ENCODE data around the gene SUGCT.
A peak's percentile ranks its signal among the peaks of the same experiment; 100 is the strongest.
"Not testable (repeated sequence)": the region's sequence is repeated elsewhere in the genome, so short reads cannot be mapped to it uniquely, and the experiment has no call there.

Gene SUGCT

DNA sequence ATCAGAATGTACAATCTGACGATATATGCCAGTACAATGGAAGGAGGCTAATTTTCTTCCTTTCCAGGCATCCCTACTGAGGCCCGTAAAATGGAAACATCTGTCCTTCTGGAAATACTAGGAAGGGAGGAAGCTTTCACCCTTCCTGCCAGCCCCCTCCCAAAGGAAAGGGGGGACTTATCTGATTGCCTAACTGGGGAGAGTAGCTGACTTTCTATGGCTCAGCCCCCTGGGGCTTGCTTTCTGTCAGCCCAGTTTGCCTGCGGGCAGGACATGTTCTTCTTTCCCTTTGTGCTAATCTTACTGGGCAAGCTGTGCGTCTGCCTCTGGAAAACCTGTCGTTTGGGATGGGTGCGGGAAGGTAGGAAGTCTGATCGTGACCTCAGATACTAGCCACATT is 508.9 kb downstream of the SUGCT start:
- DNase-seq, result no peak

DNA sequence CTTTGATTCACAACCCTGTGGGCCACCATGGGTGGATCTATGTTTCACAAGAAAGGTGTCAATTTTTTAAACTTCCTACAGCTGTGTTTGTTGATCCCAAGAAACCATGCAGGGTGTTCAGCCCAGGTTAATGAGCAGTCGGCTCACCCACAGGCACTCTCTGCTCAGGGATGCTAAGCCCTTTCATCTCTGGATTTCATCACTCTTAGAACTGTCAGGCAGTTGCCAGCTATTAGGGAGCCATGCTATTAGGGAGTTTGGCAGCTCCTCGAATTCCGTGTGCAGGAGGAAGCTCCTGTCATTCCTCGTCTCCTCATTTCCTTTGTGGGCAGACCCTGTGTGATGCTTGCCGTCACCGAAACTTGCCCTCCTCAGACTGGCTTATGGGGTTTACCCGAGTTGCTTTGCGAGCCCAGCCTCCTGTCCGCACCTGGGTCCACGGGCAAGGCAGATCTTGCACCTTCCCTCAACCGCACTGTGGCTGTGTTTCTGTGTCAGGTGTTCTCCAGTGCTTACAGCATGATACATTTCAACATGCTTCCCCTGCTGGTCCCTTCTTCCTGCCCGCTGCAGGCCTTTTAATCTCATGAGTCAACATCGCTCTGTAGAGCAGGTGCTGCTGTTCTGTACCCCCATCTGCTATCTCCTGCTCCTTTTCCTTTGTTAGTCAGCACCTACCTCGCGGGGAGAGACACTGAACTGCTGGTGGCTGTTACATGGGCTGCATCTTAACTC is 509.8 kb downstream of the SUGCT start:
- DNase-seq, result peak; percentile 41

- DNase-seq, result peak; percentile 31
Measured at GRCh38 chr7:40645197-40645596, 510.4 kb downstream of the SUGCT start.

DNA sequence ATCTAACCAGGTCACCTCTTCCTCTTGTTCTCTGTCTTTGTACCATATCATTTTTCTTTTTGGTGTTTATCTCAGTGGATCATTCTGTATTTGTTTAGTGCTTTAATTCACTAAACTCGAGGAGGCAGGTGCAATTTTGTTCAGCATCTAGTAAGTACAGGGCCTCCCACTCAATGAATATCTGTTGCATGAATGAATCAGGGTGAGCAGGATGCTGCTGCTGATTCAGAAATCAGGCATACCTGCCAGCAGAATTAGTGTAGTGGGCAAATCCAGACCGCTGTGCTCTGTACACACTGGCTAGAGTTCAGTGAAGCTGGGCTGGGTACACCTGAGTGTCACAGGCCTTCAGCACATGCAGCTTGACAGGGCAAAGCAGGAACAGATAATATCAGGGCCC is 511.9 kb downstream of the SUGCT start:
- DNase-seq, result no peak

DNA sequence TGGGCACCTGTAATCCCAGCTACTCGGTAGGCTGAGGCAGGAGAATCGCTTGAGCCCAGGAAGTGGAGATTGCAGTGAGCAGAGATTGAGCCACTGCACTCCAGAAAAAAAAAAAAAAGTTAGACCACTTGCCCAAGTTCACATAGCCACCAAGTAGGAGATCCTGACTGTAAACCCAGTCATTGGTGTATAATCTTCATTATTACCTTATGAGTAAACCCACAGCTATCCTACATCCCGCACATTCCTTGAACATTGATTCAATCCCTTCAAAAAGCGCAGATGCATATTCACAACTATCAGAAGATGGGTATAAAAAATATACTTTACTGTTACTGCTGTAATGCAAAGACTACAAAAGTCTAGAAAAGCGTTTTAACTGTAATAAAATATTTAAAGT is 512.9 kb downstream of the SUGCT start:
- DNase-seq, result no peak

DNA sequence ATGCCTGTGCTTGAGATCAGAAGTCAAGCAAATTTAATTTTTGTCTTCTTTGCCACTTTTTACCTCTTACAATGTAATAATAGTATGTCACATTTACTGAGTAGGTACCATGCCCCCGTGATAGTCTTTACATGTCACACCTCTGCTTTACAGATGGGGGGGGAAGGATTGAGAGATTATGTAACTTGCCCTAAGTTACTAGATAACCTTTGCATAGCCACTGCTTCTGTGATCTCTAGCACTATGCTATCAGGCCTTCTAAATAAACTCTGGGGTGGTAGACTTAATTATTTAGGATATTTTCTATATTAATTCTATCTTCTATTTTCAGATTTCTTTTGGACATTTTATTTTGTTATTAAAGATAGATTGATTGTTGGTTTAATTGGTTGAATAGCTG is 514.4 kb downstream of the SUGCT start:
- no peak for DNase-seq

DNA sequence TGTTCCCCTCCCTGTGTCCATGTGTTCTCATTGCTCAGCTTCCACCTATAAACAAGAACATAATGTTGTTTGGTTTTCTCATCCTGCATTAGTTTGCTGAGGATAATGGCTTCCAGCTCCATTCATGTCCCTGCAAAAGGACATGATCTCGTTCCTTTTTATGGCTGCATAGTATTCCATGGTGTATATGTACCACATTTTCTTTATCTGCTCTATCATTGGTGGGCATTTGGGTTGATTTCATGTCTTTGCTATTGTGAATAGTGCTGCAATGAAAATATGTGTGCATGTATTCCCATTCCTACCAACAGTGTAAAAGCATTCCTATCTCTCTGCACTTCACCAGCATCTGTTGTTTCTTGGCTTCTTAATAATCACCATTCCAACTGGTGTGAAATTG is 516.1 kb downstream of the SUGCT start:
- not testable (repeated sequence) for DNase-seq

DNA sequence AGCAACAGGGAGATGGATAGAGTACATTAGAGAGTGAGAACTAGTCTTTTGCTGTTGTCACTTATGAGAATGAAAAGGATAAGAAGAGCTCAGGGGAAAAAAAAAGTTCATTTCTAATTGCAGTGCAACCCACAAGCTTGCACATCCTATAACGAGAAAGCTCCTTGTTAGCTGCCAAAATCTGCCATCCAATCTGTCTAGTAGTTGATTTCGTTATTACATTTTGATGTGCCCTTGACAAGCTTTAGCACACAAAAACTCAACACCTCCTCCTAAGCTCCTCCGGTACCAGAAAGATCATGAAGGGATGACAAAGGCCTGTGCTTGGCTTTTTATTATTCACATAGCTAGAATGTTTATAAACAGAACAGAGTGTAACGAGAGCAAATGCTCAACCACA is 519.4 kb downstream of the SUGCT start:
- DNase-seq, result no peak

GRCh38 chr7:40655426-40655825 is 520.6 kb downstream of the SUGCT start:
- DNase-seq, result no peak

GRCh38 chr7:40656349-40656748 is 521.5 kb downstream of the SUGCT start:
- no peak for DNase-seq

DNA sequence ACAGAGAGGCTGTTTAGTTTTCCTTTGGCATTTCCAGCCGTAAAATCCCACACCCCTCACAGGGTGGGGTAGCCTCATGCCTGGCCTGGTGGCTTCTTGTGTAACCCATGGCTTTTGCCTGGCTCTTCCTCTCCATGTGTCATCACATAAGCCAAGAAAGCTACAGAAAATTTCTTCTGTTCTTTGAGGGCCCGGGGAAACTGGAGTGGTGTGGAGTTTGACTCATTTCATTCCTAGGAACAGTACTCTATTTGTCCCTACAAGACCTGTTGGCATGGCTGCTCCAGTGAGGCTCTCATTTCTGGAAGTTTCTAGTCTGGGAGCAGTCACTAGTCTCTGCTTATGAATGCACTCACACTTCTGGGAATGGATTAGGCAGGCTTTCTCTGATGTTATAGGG is 523.9 kb downstream of the SUGCT start:
- DNase-seq, result no peak

- DNase-seq, result no peak
Measured at GRCh38 chr7:40659231-40659630, 524.4 kb downstream of the SUGCT start.

- DNase-seq, result no peak
Measured at GRCh38 chr7:40673285-40673684, 538.5 kb downstream of the SUGCT start.

DNA sequence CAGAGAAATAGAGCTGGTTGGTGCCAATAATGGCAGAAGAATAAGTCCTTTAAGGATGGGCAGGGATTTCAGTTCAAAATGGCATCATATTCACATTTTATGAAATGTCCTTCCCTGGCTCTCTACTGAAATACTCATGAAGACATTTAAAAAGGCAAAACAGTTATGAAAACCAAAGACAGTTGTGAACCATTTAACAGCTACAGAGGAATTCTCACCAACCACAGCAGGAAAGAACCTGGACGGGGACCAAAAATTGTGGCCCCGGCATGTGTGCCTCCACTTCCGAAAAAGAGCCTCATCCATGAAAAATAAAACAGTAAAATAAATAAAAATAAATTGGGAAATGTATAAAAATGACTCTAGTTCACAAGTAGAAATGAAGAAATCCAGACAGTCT is 539.5 kb downstream of the SUGCT start:
- no peak for DNase-seq

GRCh38 chr7:40675741-40676140 is 540.9 kb downstream of the SUGCT start:
- DNase-seq, result no peak

GRCh38 chr7:40676221-40676620 is 541.4 kb downstream of the SUGCT start:
- no peak for DNase-seq

- DNase-seq, result peak; percentile 5
Measured at GRCh38 chr7:40680657-40681056, 545.9 kb downstream of the SUGCT start.

- no peak for DNase-seq
Measured at GRCh38 chr7:40682696-40683095, 547.9 kb downstream of the SUGCT start.

GRCh38 chr7:40694026-40694809 is 559.4 kb downstream of the SUGCT start:
- DNase-seq, result no peak

GRCh38 chr7:40694991-40695390 is 560.2 kb downstream of the SUGCT start:
- DNase-seq, result no peak

DNA sequence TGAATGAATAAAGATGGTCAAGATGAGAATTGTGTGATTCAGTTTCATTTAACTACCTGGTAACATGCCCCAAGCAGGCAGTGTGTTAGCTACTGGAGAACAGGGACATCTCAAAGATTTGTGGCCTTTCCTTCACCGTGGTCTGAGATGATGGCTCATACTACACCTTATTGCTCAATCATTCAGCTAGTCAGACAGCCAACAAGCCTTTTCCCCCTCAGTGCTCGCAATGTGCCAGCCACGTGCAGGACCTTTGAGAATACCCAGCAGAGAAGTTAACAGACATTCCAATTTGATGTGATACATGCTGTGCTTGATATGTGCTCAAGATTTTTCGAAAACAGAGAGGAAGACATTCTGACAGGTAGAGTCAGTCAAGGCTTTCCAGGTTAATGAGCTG is 562.8 kb downstream of the SUGCT start:
- DNase-seq, result no peak

DNA sequence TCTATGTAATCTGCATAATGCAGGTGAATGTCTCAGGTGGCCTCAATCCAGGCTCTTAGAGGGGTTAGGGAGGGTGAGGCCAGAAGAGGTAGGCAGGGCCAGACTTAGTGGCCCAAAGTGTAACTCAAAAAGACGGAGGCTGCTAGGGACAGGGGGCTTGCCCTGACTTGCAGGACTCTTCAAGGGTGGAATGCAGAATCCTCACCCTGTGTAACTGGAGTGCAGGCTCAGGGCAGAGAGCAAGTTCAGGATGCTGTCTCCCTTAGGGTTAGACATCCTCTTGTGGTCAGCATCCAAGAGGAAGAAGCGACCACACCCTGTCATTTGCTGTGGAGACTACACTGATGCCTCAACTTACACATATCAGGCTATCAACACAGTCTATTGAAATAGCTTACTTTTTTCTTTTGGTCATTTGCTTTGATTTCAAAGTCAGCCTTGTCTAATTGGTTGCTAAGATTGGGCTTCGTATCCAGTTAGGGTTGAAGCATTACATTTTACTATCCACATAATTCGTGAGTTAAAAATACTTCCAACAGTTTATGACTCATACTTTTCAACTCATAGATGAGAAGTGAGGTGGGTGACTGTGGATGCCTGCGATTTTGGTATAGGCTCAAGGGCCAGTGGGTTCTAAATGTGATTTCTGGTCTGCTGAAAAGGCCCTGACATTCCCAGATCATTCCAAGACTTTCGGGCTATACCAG is 563.6 kb downstream of the SUGCT start:
- no peak for DNase-seq

DNA sequence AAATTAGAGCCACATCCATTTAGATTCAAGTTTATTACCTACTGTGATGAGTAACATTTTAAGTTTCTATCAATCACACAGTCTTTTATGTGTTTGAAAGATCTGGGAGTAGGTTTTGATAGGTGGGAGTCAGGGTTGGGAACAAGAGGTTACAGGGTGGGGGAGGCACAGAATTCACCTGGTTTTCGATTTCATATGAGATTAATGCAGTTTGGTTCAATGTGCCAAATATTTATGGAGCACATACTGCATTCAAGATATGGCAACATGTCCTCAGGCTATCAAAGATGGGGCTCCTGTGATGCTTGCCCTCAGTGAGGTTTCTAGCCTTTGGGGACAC is 564.1 kb downstream of the SUGCT start:
- no peak for DNase-seq

Measured in NCI-H2171 treated with DMSO at 0.1 percent for 48 hours (cell line).